GM23248 (cell line): ENCODE results near the gene CYTH4.

Experiments used
- EZH2 ChIP-seq: fragments of 200-600 bp; sonication (generic); IDR thresholded peaks from 2 replicates; pipeline ENCODE4 v1.6.1; 2018; ENCODE audit warnings: antibody characterized with exemption, mild to moderate bottlenecking; ENCODE audit not compliant: insufficient read depth, poor library complexity, severe bottlenecking
- EZH2phosphoT487 ChIP-seq: fragments of 200-600 bp; sonication (generic); IDR thresholded peaks from 2 replicates; pipeline ENCODE4 v1.6.1; 2018; ENCODE audit warnings: antibody characterized with exemption, moderate library complexity, mild to moderate bottlenecking, low read depth; ENCODE audit not compliant: insufficient read depth

- TF ChIP-seq EZH2 (no peak), EZH2phosphoT487 (no peak)
Observed at GRCh38 chr22:37343863-37344734, 61.8 kb downstream of the CYTH4 start.
